Measurements from ENCODE around the gene MYL12B.

The MYL12B gene

GRCh38 chr18:3262234-3263131 lies 550 bp downstream of the MYL12B start:
- Histone ChIP-seq H3K27ac (peak overlapping the region; percentile 99), H3K27me3 (replicated peaks) (no peaks in the 10 kb centered on the region), H3K36me3 (replicated peaks) (peaks cover 18% of the 10 kb centered on the region), H3K4me3 (ENCODE audit: low read depth, low read length) (peak overlapping the region; percentile 75)
- DNase-seq = no peak
- in situ Hi-C loops (cut with HindIII; ENCODE audit: low pct_ligation_motif_present, low sequenced_read_pairs) = no loop called here
- TF ChIP-seq, protein P1, sequence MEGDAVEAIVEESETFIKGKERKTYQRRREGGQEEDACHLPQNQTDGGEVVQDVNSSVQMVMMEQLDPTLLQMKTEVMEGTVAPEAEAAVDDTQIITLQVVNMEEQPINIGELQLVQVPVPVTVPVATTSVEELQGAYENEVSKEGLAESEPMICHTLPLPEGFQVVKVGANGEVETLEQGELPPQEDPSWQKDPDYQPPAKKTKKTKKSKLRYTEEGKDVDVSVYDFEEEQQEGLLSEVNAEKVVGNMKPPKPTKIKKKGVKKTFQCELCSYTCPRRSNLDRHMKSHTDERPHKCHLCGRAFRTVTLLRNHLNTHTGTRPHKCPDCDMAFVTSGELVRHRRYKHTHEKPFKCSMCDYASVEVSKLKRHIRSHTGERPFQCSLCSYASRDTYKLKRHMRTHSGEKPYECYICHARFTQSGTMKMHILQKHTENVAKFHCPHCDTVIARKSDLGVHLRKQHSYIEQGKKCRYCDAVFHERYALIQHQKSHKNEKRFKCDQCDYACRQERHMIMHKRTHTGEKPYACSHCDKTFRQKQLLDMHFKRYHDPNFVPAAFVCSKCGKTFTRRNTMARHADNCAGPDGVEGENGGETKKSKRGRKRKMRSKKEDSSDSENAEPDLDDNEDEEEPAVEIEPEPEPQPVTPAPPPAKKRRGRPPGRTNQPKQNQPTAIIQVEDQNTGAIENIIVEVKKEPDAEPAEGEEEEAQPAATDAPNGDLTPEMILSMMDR (IDR thresholded peaks at IDR 0.05; ENCODE audit: low read depth, low read length, missing control alignments) = no peak

- DNase-seq = no peak
- peaks cover 10% of the 10 kb centered on the region for H3K36me3 ChIP-seq (replicated peaks)
- peak overlapping the region; percentile 75 for H3K4me3 ChIP-seq (ENCODE audit: low read depth, low read length)
- H3K27ac ChIP-seq = peak overlapping the region; percentile 99
- in situ Hi-C loops (cut with HindIII; ENCODE audit: low pct_ligation_motif_present, low sequenced_read_pairs) = no loop called here
- H3K27me3 ChIP-seq (replicated peaks) = no peaks in the 10 kb centered on the region
- TF ChIP-seq, protein P1 (IDR thresholded peaks at IDR 0.05; ENCODE audit: low read depth, low read length, missing control alignments) = no peak
Observed at GRCh38 chr18:3263132-3263700, 1.3 kb downstream of the MYL12B start.

- Histone ChIP-seq H3K27ac (no peak overlapping the region), H3K4me3 (ENCODE audit: low read depth, low read length) (no peak overlapping the region), H3K36me3 (replicated peaks) (peaks cover 1% of the 10 kb centered on the region), H3K27me3 (replicated peaks) (no peaks in the 10 kb centered on the region)
- no peak for DNase-seq
- TF ChIP-seq, protein P1 (IDR thresholded peaks at IDR 0.05; ENCODE audit: low read depth, low read length, missing control alignments) = no peak
- in situ Hi-C loops (cut with HindIII; ENCODE audit: low pct_ligation_motif_present, low sequenced_read_pairs) = no loop called here
Observed at GRCh38 chr18:3264362-3264761, 2.4 kb downstream of the MYL12B start.

- Histone ChIP-seq H3K27me3 (replicated peaks) (no peaks in the 10 kb centered on the region), H3K36me3 (replicated peaks) (no peaks in the 10 kb centered on the region), H3K27ac (no peak overlapping the region), H3K4me3 (ENCODE audit: low read depth, low read length) (no peak overlapping the region)
- no peak for DNase-seq
- in situ Hi-C loops (cut with HindIII; ENCODE audit: low pct_ligation_motif_present, low sequenced_read_pairs) = no loop called here
- TF ChIP-seq, protein P1 (IDR thresholded peaks at IDR 0.05; ENCODE audit: low read depth, low read length, missing control alignments) = no peak
Observed at GRCh38 chr18:3265564-3266033, 3.7 kb downstream of the MYL12B start.

DNA sequence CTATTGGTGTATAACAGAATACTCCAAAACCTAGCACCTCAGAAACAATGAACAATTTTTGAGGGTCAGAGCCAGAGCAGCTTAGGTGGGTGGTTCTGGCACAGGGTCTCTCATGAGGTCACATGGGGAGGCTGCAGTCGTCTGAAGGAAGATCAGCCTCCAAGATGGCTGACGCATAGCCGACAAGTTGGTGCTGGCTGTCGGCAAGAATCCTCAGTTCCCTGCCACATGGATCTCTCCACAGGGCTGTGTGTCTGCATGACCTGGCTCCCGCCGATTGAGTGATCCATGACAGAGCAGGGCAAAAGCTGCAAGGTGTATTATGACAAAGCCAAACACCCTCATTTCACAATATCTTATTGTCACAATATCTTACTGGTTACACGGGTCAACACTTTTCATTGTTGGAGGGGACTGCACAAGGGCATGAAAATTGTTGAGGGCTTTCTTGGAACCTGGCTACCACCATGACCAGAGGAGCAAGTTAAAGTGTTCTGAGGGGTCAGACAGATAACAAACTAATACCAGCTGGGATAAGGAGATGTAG lies 4.2 kb downstream of the MYL12B start:
- Histone ChIP-seq H3K27me3 (replicated peaks) (no peaks in the 10 kb centered on the region), H3K36me3 (replicated peaks) (no peaks in the 10 kb centered on the region), H3K27ac (no peak overlapping the region), H3K4me3 (ENCODE audit: low read depth, low read length) (no peak overlapping the region)
- no peak for DNase-seq
- in situ Hi-C loops (cut with HindIII; ENCODE audit: low pct_ligation_motif_present, low sequenced_read_pairs) = no loop called here
- TF ChIP-seq, protein P1 (IDR thresholded peaks at IDR 0.05; ENCODE audit: low read depth, low read length, missing control alignments) = no peak
